Effector CD8-positive, alpha-beta T cell (primary cell): Measurements from ENCODE around the gene TLL2.
"Not testable (repeated sequence)": the region's sequence is repeated elsewhere in the genome, so short reads cannot be mapped to it uniquely, and the experiment has no call there.

Source experiments
- DNase-seq: peaks from one replicate; lab custom pipeline; 2025; lab: John Stamatoyannopoulos, UW
- total RNA-seq, 4 experiments: gene quantifications; one replicate each; lab custom pipeline; 2026; lab: John Stamatoyannopoulos, UW

The TLL2 gene
- 0.24 to 0.80 (median 0.42) reads per million in 4 experiments for total RNA-seq

DNA sequence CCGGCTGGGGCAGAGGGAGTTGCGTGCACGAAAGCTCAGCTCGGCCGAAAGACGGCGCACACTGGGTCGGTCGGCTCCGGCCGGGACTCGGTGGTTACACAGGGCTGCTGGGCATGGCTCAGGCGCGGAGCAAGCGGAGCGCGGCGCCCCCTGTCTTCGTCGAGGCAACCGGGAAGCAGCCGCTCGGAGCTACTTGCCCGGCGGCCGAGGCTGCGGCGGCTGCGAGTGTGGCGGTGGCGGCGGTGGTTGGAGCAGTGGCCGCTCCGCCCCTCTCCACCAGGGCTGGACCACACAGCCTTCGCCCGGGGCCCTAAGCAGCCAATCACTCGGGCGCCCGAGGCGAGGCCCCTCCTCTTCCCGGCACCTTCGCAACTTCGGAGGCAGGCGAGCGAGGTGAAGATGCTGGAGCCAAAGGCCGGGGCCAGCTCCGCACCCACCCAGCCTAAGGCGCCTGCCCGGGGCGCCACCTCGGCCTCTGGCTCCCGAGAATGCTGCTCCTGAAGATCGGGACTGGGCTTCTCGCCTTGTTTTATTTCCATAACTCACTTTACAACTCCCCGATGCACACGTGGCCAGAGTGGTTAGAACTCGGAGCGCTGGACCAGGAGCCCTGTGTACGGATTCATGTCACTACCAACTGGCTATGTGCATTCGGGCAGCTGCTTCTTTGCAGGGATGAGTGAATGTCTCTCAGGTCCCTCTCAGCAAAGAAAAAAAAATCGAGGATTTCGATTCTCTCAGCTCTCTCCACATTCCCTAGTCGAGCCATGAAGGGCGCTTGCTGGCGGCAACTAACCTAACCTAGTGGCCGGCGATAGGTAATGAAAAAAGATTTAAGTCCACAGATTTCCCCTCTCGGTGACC, at the start of gene TLL2:
Gene TLL2, minus strand, starts transcription at position 229 of the 864 bp plus-strand sequence. CDS start 241 bp downstream, outside the sequence.
- peak; percentile 31 for DNase-seq

DNA sequence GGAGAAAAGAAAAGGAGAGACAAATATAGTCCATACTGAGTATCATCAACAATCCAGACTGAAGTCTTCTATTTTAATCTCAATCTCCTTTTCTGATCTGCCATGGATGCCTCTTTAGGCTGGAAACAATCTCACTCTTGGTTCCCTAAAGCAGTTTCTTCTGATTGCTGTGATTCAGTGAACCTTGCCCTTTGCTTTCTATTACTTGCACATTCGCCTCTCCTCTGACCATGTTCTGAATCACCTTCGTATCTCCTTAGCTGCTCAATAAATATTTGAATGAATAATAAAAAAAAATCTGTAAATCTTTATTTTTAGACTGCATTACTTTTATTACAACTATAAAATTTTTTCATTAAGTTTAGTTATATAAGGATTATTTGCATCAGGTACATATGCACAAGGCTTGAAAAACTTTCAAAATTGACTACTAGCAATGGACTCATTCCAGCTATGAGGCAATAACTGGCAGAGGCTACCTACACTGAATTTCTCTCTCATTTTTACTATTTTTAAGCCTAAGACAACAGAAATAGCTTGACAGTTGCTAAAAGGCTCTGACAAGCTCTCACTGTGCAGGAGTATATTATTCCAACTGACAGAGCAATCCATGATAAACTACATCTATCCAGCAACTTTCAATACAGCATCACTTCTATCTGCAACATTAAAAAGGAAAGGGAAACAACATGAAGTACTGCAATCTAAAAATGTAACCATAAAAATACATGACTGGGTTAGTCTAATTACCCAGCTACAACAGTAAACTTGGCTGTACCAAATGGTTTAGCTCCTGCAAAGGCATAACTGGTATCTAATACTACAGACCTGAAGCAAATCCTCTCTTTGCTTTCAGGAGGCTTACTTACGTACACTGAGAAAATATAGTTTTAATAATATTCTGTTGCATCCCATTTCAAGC, 47.5 kb upstream of the TLL2 start:
- no peak for DNase-seq

- DNase-seq, result no peak
Observed at GRCh38 chr10:96560489-96560888, 46.8 kb upstream of the TLL2 start.

DNA sequence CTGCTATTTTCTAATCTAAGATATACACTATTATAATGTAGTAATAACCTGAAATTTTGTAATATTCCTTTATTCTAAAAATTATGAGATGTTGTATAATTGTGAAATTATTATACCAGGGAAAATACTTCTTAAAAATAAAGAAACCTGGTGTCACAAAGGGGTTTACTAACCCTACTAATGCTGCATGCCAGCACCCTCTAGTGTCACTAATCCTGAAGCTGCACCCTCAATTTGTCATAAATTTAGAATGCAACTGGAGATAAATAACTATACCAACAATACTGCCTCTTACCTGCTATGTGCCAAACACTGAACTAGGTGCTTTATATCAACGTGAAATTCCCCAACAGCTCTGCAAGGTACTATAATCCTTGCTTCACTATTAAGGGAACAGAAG, 42.3 kb upstream of the TLL2 start:
- no peak for DNase-seq

DNA sequence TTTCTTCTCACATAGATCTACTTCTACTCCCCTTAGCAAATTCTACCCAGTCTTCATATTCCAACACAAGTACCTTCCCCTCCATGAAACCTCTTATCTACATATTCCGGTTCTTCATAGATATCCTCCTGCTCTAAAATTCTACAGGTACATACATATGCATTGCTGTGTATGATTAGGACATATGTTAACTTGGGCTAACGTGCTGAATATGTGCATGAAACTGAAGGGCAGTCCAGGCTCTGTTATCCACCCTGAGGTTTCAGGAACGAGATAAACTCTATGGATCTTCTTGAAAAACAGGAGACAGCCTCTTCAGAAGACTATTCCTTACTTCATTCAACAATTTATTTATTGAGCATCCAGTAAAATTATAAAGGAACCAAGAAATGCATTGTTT, 41.6 kb upstream of the TLL2 start:
- no peak for DNase-seq

DNA sequence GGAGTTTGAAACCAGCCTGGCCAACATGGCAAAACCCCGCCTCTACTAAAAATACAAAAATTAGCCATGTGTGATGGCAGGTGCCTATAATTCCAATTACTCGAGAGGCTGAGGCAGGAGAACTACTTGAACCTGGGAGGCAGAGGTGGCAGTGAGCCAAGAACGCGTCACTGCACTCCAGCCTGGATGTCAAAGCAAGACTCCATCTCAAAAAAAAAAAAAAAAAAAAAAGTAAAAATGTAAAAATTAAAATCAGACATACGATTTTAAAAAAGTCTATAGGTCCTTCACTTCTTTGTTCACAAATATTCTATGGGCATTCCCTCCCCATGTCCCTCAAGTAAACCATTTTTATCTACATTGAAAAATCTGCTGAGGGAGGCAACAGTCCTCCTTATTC, 34.9 kb upstream of the TLL2 start:
- no peak for DNase-seq

GRCh38 chr10:96545558-96545957, 31.8 kb upstream of the TLL2 start:
- not testable (repeated sequence) for DNase-seq

DNA sequence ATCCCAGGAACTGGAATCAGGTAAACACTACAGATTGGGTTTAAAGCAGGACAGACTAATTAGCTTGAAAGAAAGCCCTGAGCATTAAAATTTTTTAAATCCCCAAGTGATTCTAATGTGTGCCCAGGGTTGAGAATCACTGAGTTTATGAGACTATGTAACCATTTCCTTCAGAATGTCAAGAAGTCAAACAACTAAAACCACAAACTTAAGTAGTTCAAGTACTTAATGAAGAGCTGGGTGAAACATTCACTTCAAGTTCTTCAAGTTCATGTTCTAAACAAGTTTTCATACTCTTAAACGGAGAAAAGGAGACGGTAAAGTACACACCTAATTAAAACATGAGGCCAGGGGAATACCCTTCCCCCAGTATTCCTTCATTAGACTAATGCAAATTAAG, 28.2 kb upstream of the TLL2 start:
- DNase-seq, result no peak

DNA sequence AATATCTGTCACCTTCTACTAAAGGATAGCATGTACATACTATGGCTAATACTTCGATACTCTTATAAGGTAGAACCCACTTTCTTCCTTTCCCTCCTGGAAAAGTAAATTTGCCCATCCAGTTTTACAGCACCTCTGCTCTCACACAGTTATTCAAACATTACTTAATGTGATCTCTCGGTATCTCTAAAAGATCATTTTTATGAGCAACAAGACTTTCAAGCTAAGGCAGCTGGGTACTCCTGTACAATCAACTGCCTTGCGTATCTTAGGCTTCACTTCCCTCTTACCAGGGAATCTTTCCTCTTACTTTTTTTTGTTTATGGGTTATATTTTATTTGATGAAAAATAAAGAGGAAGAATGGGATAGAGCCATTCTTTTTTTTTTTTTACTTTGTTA, 26.5 kb upstream of the TLL2 start:
- no peak for DNase-seq

GRCh38 chr10:96538683-96539082, 25.0 kb upstream of the TLL2 start:
- DNase-seq, result no peak

DNA sequence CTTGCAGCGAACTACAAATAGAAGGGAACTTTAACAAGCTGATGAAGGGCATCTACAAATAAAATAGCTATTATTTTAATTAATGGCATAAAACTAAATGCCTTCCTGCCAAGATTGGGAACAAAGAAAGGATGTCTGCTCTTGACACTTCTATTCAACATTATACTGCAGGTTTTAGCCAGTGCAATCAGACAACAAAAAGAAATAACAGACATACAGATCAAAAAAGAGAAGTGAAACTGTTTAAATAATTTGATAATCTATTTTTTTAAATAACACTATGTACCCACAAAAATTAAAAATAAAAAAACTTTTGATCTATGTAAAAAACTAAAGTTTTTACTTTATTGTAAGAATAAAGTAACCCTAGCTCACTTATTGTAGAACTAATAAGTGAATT, 22.4 kb upstream of the TLL2 start:
- DNase-seq, result no peak

- DNase-seq, result no peak
Observed at GRCh38 chr10:96532523-96532922, 18.8 kb upstream of the TLL2 start.

- DNase-seq, result no peak
Observed at GRCh38 chr10:96529634-96530279, 16.0 kb upstream of the TLL2 start.

- DNase-seq, result no peak
Observed at GRCh38 chr10:96524741-96525140, 11.0 kb upstream of the TLL2 start.

GRCh38 chr10:96517284-96517683, 3.6 kb upstream of the TLL2 start:
- DNase-seq, result no peak

- DNase-seq, result no peak
Observed at GRCh38 chr10:96516337-96516736, 2.6 kb upstream of the TLL2 start.

DNA sequence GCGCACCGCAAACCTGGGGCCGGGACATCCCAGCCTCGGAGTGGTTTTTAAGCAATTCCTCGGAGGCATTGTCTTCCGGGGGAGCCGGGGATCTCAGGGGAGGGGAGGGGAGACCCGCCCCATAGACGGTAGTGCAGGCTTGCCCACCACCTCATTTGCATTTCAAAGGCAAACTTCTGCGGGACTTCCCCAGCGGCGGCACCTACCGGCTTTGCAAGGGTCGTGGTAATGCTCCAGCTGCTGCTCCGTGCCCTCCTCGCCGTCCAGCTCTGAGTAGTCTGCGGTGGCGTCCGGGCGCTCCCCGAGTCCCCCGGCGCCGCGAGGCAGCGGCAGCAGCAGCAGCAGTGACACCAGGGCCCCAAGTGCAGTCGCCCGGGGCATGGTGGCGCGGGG, 425 bp downstream of the TLL2 start:
- DNase-seq, result peak; percentile 17

DNA sequence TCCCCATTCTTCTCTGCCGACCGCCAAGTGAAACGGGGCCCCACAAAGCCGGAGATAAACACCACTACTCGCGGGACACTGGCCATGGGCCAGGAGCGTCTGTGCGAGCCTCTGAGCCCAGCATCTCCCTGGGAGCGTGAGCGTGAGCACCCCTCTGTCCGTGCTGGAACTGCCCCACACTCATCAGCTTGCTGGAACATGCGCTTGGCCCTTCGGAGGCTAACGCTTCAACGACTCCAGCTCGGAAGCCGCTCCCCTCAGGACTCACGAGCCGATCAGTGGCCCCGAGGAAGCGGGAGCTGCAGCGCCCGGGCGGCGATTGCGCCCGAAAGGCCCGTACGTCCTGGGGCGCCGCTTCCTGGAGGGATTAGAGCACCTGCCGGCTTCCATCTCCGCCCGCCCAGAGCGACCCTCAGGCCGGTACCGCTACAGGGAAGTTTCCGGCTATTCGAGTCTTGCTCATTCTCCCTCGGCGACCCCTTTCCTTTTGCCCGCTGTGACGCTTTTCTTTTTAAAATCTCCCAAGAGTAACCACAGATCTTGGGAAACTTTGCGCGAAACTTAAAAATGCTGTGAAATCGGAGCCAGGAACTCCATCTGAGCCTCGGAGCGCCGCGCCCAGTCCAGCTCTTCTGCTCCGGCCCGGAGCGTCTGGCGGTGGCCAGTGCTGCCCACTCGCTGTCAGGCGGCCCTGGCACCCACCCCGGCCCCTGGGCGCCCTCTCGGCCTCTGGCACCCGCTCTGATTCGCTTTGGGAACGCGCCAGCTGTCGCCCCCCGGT, 1.0 kb downstream of the TLL2 start:
- DNase-seq, result no peak

- no peak for DNase-seq
Observed at GRCh38 chr10:96511044-96511945, 2.4 kb downstream of the TLL2 start.

- no peak for DNase-seq
Observed at GRCh38 chr10:96509017-96509641, 4.6 kb downstream of the TLL2 start.
